GM21528 (cell line): ENCODE results near the gene FOXP1.

Experiments used
- ATAC-seq: cut with Tn5 transposase; IDR thresholded peaks from one replicate; pipeline ENCODE4 v1.9.1; 2021; ENCODE audit warnings: mild to moderate bottlenecking, moderate library complexity; ENCODE audit not compliant: unreplicated experiment, low FRiP score

Gene FOXP1

GRCh38 chr3:71566776-71567175 is 16.8 kb downstream of the FOXP1 start:
- ATAC-seq = no peak

GRCh38 chr3:71565976-71566375 is 17.6 kb downstream of the FOXP1 start:
- ATAC-seq = no peak

- ATAC-seq = no peak
Observed at GRCh38 chr3:71565316-71565715, 18.2 kb downstream of the FOXP1 start.

GRCh38 chr3:71564361-71564760 is 19.2 kb downstream of the FOXP1 start:
- ATAC-seq = peak; percentile 38

GRCh38 chr3:71563827-71564226 is 19.7 kb downstream of the FOXP1 start:
- ATAC-seq = peak; percentile 75

GRCh38 chr3:71562938-71563337 is 20.6 kb downstream of the FOXP1 start:
- no peak for ATAC-seq

- ATAC-seq = no peak
Observed at GRCh38 chr3:71560665-71561064, 22.9 kb downstream of the FOXP1 start.

GRCh38 chr3:71559578-71560162 is 23.9 kb downstream of the FOXP1 start:
- ATAC-seq = no peak

GRCh38 chr3:71559021-71559420 is 24.5 kb downstream of the FOXP1 start:
- ATAC-seq = no peak

GRCh38 chr3:71554649-71555048 is 28.9 kb downstream of the FOXP1 start:
- ATAC-seq = no peak

GRCh38 chr3:71551311-71551919 is 32.1 kb downstream of the FOXP1 start:
- no peak for ATAC-seq

- no peak for ATAC-seq
Observed at GRCh38 chr3:71549951-71550350, 33.6 kb downstream of the FOXP1 start.

GRCh38 chr3:71548705-71549384 is 34.7 kb downstream of the FOXP1 start:
- peak; percentile 89 for ATAC-seq

- ATAC-seq = no peak
Observed at GRCh38 chr3:71547249-71548198, 36.0 kb downstream of the FOXP1 start.

GRCh38 chr3:71546821-71547220 is 36.7 kb downstream of the FOXP1 start:
- no peak for ATAC-seq

GRCh38 chr3:71545330-71545729 is 38.2 kb downstream of the FOXP1 start:
- ATAC-seq = no peak

- ATAC-seq = no peak
Observed at GRCh38 chr3:71543371-71544016, 40.0 kb downstream of the FOXP1 start.

GRCh38 chr3:71542521-71543370 is 40.8 kb downstream of the FOXP1 start:
- no peak for ATAC-seq

GRCh38 chr3:71541313-71541712 is 42.2 kb downstream of the FOXP1 start:
- no peak for ATAC-seq
